ENCODE measurements around the gene CROCC.

Gene CROCC

DNA sequence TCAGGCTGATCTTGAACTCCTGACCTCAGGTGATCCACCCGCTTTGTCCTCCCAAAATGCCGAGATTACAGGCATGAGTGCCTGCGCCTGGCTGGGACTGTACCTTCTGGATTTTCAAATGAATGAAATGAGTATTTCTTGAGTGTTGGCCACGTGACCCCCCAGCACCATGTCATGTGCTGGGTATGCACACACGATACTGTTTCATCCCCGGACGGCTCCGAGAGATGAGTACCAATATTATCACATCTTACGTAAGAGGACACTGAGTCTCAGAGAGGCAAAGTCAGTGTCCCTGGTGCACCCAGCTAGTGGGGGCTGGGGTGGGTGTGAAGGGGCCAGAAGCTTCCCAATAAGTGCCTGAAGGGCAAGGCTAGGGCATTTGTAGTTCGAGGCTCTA lies 780 bp upstream of the CROCC start:
- DNase-seq = no peak
- peaks cover 0 to 7% (median 0%) of the 10 kb centered on the region in 3 donors for H3K36me3 ChIP-seq
- TF ChIP-seq CTCF (IDR thresholded peaks at IDR 0.05) = no peak
- peaks cover 0 to 5% of the 10 kb centered on the region in 2 donors for H3K27me3 ChIP-seq
- H3K4me3 ChIP-seq = no peak overlapping the region
- intact Hi-C loops (cut with DNase I; ENCODE audit: low total_unique reads) = no loop called here
- H3K27ac ChIP-seq = no peak overlapping the region
- peaks cover 0 to 28% (median 0%) of the 10 kb centered on the region in 4 donors for H3K4me1 ChIP-seq
- H3K9me3 ChIP-seq = no peaks in the 10 kb centered on the region

DNA sequence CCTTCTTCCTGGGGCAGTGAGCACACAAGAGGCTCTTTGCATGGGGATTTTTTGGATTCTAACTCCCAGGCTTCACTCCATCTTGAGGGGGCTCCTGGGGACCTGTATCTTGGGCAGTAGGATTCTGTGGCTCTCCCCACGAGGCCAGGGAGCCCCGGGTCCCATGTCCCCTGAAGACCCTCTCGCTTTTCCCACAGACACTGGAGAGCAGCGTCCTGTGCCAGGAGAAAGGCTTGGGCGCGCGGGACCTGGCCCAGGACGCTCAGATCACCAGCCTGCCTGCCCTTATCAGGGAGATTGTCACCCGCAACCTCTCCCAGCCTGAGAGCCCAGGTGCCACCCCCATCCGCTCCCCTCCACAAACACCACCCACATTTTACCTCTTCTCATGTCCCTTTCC lies 735 bp downstream of the CROCC start:
- Histone ChIP-seq H3K27ac (no peak overlapping the region), H3K9me3 (no peaks in the 10 kb centered on the region), H3K4me1 (peaks cover 0 to 25% (median 0%) of the 10 kb centered on the region in 4 donors), H3K36me3 (peaks cover 0 to 7% (median 0%) of the 10 kb centered on the region in 3 donors), H3K27me3 (peaks cover 0 to 5% of the 10 kb centered on the region in 2 donors), H3K4me3 (no peak overlapping the region)
- intact Hi-C loops (cut with DNase I; ENCODE audit: low total_unique reads) = no loop called here
- no peak for DNase-seq
- TF ChIP-seq CTCF (IDR thresholded peaks at IDR 0.05) = no peak

- peaks cover 0 to 7% (median 0%) of the 10 kb centered on the region in 3 donors for H3K36me3 ChIP-seq
- no peaks in the 10 kb centered on the region for H3K9me3 ChIP-seq
- H3K4me3 ChIP-seq = no peak overlapping the region
- peaks cover 0 to 5% of the 10 kb centered on the region in 2 donors for H3K27me3 ChIP-seq
- no peak for DNase-seq
- H3K4me1 ChIP-seq = peaks cover 0 to 25% (median 0%) of the 10 kb centered on the region in 4 donors
- intact Hi-C loops (cut with DNase I; ENCODE audit: low total_unique reads) = no loop called here
- H3K27ac ChIP-seq = no peak overlapping the region
- no peak for TF ChIP-seq CTCF (IDR thresholded peaks at IDR 0.05)
These were observed 1.2 kb downstream of the CROCC start for GRCh38 chr1:16922885-16923431.

GRCh38 chr1:16924216-16924918 lies 2.6 kb downstream of the CROCC start:
- Histone ChIP-seq H3K36me3 (peaks cover 0 to 7% (median 0%) of the 10 kb centered on the region in 3 donors), H3K27ac (no peak overlapping the region), H3K4me3 (no peak overlapping the region), H3K27me3 (peaks cover 0 to 5% of the 10 kb centered on the region in 2 donors), H3K9me3 (no peaks in the 10 kb centered on the region), H3K4me1 (peaks cover 0 to 25% (median 0%) of the 10 kb centered on the region in 4 donors)
- no peak for DNase-seq
- TF ChIP-seq CTCF (IDR thresholded peaks at IDR 0.05) = no peak
- intact Hi-C loops (cut with DNase I; ENCODE audit: low total_unique reads) = no loop called here

DNA sequence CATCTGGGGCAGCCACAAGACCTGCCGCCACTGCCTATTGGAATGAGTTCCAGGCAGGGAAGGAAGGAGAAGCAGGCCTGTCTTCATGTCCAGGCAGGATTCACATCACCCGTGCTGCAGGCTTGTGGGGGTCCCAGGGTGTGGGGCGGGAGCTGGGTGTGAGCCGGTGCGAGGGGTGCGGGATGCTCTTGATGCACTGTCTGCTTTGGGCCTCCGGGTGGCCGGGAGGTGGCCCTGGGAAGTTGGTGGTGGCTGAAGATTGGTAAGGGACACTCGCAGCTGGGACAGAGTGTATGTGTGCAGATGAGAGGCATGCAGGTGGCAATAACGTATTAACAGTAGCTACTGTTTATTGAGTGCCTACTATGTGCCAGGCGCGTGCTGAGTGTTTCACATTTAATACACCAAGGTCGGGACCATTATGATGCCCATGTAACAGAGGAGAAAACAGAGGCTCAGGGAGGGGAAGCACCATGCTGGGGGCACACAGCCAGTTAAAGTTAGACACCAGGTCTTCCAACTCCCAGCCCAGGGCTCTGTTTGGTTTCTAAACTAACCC lies 3.3 kb downstream of the CROCC start:
- Histone ChIP-seq H3K27ac (no peak overlapping the region), H3K36me3 (peaks cover 0 to 13% (median 0%) of the 10 kb centered on the region in 3 donors), H3K4me3 (no peak overlapping the region), H3K9me3 (no peaks in the 10 kb centered on the region), H3K27me3 (peaks cover 0 to 5% of the 10 kb centered on the region in 2 donors), H3K4me1 (peaks cover 0 to 25% (median 0%) of the 10 kb centered on the region in 4 donors)
- TF ChIP-seq CTCF (IDR thresholded peaks at IDR 0.05) = no peak
- DNase-seq = no peak
- intact Hi-C loops (cut with DNase I; ENCODE audit: low total_unique reads) = no loop called here

Measured in tibial artery (tissue), 4 donors.